Nephron progenitor cell (in vitro differentiated cells): ENCODE data around the gene C1QTNF5.

Source experiments
- DNase-seq: peaks from one replicate; pipeline ENCODE4 v3.0.0; 2021
- H3K27ac Mint-ChIP-seq: 2 replicates; pipeline ENCODE4 v1.8.0; 2021; ENCODE audit warnings: mild to moderate bottlenecking, moderate library complexity, mixed read lengths
- H3K27me3 Mint-ChIP-seq: 2 replicates; pipeline ENCODE4 v1.8.0; 2021; ENCODE audit warnings: mild to moderate bottlenecking, low read depth, mixed read lengths; ENCODE audit not compliant: poor library complexity
- H3K36me3 Mint-ChIP-seq: 2 replicates; pipeline ENCODE4 v1.8.0; 2021; ENCODE audit warnings: low read depth, mixed read lengths
- H3K4me1 Mint-ChIP-seq: 2 replicates; pipeline ENCODE4 v1.8.0; 2021; ENCODE audit warnings: mixed read lengths
- H3K4me3 Mint-ChIP-seq: 2 replicates; pipeline ENCODE4 v1.8.0; 2021; ENCODE audit warnings: mild to moderate bottlenecking, moderate library complexity, mixed read lengths
- H3K9me3 Mint-ChIP-seq: 2 replicates; pipeline ENCODE4 v1.8.0; 2021; ENCODE audit warnings: mild to moderate bottlenecking, moderate library complexity, mixed read lengths
- TF ChIP-seq, protein P1 (sequence below): fragments of 200-600 bp; sonication (generic); IDR thresholded peaks from 2 replicates; pipeline ENCODE4 v1.5.0; 2021; ENCODE audit warnings: antibody characterized with exemption

Gene C1QTNF5

DNA sequence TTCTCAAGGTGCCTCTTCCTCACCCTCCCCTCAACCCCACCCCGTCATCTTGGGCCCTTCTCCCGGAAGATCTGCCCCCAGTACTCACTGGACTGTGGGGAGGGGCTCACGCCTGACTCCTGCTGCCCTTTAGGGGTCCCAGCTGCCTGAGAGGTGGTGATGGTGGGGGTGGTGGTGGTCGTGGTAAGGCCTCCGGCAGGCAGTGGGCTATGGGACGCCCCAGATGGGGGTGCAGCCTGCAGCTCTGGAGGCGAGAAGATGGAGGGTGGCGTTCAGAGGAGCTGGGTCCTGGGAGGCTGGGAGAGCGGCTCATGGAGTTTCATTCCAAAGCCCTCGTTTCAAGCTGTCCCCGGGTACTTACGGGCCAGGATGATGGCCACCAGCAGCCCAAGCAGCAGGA, 5.0 kb upstream of the C1QTNF5 start:
- Mint-ChIP-seq H3K4me1 (peaks cover 6% of the 10 kb centered on the region), H3K9me3 (no peaks in the 10 kb centered on the region), H3K27ac (no peak overlapping the region), H3K27me3 (peaks cover 86% of the 10 kb centered on the region), H3K4me3 (no peak overlapping the region), H3K36me3 (no peaks in the 10 kb centered on the region)
- TF ChIP-seq, protein P1, sequence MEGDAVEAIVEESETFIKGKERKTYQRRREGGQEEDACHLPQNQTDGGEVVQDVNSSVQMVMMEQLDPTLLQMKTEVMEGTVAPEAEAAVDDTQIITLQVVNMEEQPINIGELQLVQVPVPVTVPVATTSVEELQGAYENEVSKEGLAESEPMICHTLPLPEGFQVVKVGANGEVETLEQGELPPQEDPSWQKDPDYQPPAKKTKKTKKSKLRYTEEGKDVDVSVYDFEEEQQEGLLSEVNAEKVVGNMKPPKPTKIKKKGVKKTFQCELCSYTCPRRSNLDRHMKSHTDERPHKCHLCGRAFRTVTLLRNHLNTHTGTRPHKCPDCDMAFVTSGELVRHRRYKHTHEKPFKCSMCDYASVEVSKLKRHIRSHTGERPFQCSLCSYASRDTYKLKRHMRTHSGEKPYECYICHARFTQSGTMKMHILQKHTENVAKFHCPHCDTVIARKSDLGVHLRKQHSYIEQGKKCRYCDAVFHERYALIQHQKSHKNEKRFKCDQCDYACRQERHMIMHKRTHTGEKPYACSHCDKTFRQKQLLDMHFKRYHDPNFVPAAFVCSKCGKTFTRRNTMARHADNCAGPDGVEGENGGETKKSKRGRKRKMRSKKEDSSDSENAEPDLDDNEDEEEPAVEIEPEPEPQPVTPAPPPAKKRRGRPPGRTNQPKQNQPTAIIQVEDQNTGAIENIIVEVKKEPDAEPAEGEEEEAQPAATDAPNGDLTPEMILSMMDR: no peak
- no peak for DNase-seq

DNA sequence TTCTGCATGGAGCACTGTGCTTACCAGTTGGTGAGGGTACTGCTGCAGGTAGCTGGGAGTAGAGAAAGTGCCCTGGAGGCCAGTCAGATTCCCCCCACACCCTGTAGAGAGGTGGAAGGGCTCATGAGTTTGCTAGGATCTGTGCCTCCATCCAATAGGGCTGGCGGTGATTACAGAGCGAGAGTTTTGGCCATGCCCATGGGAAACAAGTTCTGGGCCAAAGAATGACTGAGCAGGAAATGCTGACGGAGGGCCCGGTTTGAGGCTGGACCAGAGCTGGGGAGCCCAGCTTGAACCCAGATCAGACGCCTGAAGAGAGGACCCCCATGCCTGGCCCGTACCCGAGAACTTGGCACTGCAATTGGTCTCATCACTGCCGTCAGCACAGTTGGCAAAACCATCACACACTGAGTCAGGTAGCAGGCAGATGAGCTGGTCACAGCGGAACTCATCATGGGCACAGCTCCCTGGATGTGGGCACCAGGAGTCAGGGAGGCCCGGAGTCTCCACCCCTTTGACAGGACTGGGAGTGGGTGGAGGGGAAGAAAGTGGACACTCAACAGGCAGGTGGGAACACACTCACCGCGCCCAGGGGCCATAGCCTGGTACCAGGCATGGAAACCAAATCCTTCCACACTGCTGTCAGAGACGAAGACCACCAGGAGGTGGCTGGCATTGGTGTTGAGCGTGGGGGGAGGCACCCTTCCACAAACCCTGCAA, 3.8 kb upstream of the C1QTNF5 start:
- peaks cover 6% of the 10 kb centered on the region for H3K4me1 Mint-ChIP-seq
- H3K9me3 Mint-ChIP-seq: no peaks in the 10 kb centered on the region
- TF ChIP-seq, protein P1: no peak
- no peaks in the 10 kb centered on the region for H3K36me3 Mint-ChIP-seq
- no peak overlapping the region for H3K27ac Mint-ChIP-seq
- DNase-seq: no peak
- H3K27me3 Mint-ChIP-seq: peaks cover 84% of the 10 kb centered on the region
- H3K4me3 Mint-ChIP-seq: no peak overlapping the region

GRCh38 chr11:119343726-119344125, 3.0 kb upstream of the C1QTNF5 start:
- no peak overlapping the region for H3K27ac Mint-ChIP-seq
- H3K4me3 Mint-ChIP-seq: no peak overlapping the region
- H3K36me3 Mint-ChIP-seq: no peaks in the 10 kb centered on the region
- TF ChIP-seq, protein P1: no peak
- peaks cover 14% of the 10 kb centered on the region for H3K4me1 Mint-ChIP-seq
- no peaks in the 10 kb centered on the region for H3K9me3 Mint-ChIP-seq
- H3K27me3 Mint-ChIP-seq: peaks cover 88% of the 10 kb centered on the region
- no peak for DNase-seq

DNA sequence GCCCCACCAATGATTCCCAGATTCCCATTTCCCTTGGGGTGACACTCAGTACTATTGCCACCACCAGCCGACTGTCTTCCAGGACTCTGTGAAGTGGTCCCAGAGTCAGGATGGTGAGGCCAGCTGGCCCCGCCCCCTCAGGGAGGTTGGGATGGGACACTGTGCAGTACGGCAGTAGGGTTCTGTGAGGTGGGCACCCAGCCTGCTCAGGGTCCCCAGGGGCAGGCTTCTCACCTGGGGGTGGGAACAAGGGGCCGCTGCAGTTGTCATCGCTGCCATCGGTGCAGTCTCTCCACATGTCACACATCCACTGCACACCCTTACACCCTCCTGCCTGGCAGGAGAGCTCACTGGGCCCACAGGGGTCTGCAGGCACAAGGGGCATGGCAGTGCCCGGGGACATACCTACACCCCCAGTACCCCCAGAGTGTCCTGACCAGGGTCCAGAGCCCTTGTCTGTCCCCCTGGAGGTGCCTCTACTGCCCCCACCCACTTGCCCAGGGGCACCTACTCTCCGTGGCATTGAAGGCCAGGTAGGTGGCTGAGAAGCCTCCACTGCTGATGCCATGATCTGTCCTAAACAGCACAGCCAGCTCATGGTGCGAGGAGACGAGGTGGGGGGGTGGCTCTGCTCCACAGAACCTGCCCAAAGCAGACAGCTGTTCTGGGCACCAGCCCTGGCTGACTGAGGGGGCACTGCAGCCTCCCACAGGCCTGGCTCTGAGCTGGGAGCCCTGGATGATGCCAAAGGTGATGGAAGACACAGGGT, 1.9 kb upstream of the C1QTNF5 start:
- no peak overlapping the region for H3K4me3 Mint-ChIP-seq
- no peaks in the 10 kb centered on the region for H3K36me3 Mint-ChIP-seq
- H3K9me3 Mint-ChIP-seq: no peaks in the 10 kb centered on the region
- DNase-seq: no peak
- H3K4me1 Mint-ChIP-seq: peaks cover 25% of the 10 kb centered on the region
- H3K27ac Mint-ChIP-seq: no peak overlapping the region
- TF ChIP-seq, protein P1: no peak
- H3K27me3 Mint-ChIP-seq: peaks cover 85% of the 10 kb centered on the region

DNA sequence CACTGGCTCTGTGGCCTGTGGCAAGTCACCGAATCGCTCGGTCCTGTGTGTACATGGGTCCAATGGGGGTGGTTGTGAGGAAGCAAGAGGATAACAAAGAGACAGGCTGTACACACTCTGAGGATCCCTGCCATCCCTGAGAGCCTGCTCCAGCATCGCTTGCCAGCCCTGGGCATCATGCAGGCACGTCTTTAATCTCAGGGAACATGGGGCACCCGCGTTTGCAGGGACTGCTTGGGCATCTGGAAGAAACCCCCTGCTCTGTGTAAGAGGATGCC, 1.3 kb upstream of the C1QTNF5 start:
- Mint-ChIP-seq H3K27ac (no peak overlapping the region), H3K9me3 (no peaks in the 10 kb centered on the region), H3K27me3 (peaks cover 79% of the 10 kb centered on the region), H3K36me3 (peaks cover under 1% of the 10 kb centered on the region), H3K4me1 (peaks cover 31% of the 10 kb centered on the region), H3K4me3 (no peak overlapping the region)
- DNase-seq: no peak
- TF ChIP-seq, protein P1: no peak
